Stimulated activated naive CD8-positive, alpha-beta T cell treated with anti-CD3 and anti-CD28 coated beads, Interleukin-15, Interleukin-2, amounts not matched to agents 100 U/mL and 50 U/mL, for 24 hours (primary cell): ENCODE results near the gene ZIC4.

Experiments used
- ATAC-seq: fragments of 150-1000 bp; cut with Tn5 transposase; one replicate; pipeline ENCODE4 v1.10.0; 2021
- DNase-seq: peaks from one replicate; pipeline ENCODE4 v3.0.0; 2021

ZIC4 gene

DNA sequence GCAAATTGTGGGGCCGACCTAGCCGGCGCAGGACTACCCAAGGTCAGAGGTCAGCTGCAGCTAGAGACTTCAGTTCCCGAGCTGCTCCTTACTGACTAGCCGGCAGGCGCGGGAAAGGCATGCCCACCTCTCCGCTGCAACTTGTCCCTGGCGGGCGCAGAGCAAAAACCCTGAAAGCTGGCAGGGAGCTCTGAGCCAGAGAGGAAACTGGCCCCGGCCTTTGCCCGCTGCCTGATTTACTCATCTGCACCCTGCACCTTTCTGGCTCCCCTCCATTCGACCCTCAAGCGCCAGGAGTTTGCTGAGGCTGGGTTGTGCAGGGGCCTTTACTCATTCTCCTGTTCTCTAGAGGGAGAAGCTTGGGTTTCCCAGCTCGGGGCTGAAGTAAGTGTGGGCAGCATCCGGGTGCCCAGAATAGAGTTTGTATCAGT is 1.5 kb downstream of the ZIC4 start:
- no peak for DNase-seq
- no peak for ATAC-seq

DNA sequence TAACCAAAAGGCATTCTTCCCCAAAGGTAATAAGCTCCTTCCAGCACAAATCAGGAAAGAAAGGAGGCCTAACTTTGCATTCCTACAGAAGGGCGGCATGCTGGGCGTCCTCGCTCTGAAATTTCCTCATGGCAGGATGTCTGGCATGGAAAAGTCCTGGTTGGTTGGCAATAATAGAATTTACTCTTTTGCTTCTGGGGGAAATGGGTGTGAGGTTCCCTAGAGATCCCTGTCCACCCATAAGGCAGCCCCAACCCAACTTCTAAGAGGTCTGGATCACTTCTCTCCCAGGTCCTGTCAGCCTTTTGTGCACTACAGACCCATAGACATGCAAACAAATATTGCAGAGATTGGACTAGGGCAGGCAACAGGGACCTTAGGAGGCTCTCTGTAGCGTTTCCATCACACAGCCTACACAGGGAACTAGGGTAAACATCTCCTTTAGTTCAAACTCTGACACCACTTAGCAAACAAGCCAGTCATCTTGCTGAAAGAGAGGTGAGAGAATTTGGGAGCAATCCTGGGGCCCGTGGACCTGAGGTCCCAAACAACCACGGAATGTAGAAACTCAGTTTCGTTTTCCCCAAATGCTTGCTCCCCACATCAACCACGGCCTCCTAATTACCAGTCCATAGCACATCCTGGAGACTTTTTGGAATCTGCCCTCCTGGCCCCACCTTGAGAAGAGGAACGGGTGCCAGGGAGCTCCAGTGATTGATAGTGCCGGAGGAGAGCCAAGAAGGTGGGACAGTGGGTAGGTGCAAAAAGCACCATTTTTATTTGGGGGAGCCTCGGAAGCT is 2.1 kb downstream of the ZIC4 start:
- ATAC-seq = no peak

DNA sequence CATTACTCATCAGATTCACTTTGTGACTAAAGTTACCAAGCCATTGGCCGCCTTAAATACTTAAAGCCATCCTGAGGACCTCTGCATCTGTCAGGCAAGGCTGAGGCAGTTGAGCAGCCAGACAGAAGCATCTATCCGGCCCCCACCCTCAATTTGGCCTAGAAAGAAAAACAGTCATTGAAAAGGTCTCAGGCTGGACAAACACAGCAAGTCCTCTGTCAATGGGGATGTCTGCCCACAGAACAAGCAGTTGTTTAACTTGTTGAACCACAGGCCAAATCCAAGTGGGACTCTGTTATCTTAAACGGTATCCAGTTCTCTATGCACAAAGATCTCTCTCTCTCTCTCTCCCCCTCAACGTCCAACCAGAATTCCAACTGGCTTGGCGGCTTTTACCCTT is 2.8 kb downstream of the ZIC4 start:
- no peak for ATAC-seq
- no peak for DNase-seq

More for the DNA sequence above, 2.1 kb downstream of the ZIC4 start:
- DNase-seq = no peak

DNA sequence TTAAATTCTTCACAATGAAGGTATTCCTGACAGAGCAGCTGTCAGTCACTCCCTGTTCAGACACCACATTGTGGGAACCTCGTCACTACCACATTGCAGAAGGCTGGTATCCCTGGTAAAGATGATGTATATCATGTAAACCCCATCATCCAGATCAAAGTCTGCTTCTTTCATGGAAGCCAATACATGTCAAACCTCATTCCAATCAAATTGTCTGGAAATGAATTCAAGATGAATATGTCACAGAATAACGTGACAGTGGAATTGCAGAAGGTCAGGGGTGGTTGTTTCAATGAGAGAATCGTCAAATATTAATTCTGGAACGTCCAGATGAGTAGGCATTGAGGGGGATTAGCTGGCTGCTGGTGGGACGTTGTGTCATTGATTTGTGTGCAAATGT is 4.2 kb downstream of the ZIC4 start:
- DNase-seq = no peak
- ATAC-seq = no peak

DNA sequence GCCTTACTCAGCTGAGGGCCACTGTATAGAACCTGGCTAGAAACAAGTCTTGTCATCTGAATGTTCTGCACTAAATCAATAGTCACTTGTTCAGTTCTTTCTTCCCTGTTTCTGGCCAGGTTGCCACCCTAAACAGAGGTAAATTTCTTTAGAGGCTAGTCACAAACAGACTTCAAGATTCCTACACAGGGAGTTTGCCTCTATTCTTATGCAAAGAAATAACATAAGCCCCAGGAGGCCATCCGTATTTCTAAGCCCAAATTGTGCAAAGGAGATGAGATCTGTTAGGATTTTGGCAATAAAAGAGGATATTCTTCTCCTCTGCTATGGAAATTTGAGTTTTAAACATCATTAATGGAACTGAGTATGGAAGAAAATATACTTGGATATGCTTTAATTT is 4.9 kb downstream of the ZIC4 start:
- DNase-seq (no peak), ATAC-seq (no peak)

DNA sequence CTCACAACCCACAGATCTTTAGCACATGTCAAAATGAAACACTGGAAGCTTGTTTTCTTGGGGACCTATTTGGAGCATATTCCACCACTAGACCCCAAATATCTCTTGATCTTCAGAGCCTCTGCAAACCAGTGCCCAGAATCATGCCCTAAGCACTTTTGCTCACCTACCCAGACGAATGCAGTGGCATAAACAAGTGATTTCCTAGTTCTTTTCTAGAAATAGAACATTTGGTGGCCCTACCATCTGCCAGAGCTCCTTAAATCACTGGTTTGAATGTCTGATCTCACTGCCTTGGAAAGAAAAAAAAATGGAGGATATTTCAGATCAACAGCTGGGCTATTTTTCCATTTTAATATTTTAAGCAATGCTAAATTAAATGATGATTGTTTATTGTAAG is 5.3 kb downstream of the ZIC4 start:
- ATAC-seq = no peak
- no peak for DNase-seq

DNA sequence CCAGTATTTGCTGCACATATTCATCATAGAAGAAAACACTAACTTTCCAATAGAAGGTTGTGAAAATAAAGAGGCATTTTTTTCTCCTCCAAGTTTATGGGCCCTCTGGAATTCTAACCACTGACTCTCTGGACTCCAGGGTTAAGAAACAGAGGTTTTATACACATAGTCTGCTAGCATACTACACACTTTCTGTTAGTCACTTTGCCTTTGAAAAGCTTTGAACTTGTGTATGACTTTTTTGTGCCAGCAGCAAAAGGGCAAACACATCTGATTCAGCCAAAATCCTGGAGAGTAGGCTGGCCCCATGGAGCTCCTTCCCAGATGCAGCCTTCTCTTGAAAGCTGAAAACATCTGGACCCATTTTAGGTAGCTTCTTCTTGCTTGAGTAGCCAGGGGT is 6.2 kb downstream of the ZIC4 start:
- ATAC-seq (no peak), DNase-seq (no peak)

DNA sequence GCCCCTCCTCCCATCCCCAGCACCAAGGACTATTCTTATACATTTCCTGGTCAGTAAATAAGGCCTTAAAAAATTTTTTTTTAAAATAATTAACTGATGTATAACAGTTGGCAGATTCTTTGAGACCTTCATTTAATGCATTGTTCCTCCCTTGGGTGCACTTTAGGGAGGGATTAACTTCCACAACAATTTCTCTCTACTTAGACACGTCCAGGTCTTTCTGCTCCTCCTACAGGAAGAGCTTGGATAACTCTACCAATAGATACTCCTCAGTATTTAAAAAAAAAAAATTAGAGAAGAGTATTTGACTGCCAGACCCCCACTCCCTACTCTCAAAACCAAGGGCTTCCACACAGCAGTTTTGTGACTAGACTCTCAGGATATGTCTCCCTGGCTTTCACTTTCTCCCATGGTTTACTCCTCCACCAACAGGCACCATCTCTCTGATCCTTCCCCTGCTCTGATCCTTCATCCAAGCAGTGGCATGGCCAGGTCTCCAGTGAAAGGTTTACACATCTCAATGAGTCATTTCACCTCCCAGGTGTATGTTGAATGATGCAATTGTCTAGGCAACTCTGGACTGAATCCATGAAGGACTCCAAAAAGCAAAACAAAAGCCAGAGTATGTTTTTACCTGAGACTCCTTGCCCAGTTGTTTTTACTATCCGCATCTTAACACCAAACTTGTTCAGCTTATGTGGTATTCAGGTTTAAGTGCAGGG is 7.4 kb downstream of the ZIC4 start:
- DNase-seq = no peak
- no peak for ATAC-seq

DNA sequence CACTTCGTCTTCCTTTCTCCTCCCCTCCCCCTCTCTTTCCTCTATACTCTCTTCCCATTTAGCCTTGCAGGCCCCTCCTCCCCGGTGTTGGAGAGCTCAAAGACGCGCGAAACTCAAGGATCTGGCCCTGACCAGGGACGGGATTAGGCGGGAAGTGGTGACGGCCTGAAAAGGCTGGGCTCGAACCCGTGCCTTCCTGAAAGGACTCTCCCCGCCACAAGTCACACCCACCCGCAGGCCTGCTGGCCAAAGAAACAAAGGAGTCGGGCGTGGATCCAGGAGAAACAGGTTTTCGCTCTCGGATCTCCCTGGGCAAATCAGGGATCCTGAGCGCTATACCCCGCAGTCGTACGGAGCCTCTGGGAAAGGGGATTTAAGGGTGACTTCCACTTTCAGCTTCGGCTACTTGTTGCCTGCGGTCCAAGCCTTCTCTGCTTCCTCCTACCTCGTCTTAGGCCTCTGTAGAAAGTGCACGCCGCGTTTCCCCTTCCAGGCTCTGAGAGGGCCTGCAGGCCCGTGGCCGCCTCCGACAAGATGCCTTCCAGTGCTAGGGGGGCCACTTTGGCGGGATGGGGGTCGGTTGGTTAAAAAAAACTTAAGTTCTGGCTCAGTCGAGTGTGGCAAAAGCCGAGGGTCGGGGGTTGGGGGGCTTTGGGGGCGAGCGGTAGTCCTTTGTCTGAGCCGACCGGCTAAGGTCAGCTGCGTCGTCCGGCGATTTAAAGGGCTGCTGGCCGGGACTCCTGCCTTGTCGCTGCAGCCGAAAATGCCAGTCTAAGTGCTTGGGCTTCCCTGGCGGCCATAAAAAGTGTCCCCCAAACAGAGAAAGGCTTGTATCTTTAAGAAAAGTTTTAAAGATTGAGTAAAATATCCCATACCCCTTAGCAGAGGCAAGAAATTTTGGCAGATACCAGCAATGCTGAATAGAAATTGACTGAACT is 8.2 kb downstream of the ZIC4 start:
- ATAC-seq = no peak
- no peak for DNase-seq

DNA sequence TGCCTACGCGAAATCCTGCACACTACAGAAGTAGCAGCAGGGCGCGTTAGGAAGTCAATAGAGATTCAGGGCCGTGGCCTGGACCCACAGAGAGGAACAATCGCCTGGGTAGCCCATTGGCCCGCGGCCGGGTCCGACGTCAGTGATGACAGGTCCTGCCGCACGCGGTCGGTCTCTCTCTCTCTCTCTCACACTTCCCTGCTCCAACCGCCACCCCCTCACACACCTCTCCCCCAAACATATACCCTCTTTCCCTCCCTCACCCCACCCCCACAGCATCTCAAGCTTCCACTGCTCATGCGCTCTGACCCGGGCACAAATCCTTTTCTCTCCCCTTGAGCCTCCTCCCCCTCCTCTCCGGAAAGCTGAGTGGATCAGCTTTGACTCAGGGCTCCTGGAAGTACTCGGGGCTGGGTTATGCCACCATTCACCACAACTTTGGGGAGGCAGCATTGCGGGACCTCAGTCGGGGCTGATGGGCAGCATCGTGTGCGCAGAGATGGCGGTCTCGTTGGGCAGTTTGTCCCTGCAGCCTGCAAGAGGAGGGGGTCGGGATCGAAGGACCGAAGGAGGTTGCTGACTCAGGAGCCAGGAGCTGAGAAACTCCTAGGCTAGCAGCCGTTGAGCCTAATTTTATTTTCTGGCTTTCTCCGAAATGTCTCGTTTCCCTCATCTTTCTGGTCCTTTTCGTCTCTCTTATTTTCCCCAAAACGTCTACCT is 9.0 kb downstream of the ZIC4 start:
- ATAC-seq (no peak), DNase-seq (no peak)

DNA sequence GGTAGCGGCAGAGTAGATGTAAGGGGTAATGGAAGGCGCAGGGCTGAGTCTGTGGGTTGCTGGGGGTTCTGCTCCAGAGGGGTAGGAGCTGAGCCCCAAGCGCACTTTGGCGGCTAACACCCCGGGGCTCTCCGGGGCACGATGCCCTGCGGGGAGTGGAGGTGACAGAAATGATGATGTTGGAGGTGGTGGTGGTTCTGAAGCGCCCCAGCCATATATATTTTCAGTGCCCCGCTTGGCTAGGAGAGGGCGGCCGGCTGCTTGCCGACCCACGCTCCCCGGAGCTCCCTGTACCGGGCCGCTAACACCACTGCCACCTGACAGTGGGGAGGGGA is 9.7 kb downstream of the ZIC4 start:
- ATAC-seq = no peak

DNA sequence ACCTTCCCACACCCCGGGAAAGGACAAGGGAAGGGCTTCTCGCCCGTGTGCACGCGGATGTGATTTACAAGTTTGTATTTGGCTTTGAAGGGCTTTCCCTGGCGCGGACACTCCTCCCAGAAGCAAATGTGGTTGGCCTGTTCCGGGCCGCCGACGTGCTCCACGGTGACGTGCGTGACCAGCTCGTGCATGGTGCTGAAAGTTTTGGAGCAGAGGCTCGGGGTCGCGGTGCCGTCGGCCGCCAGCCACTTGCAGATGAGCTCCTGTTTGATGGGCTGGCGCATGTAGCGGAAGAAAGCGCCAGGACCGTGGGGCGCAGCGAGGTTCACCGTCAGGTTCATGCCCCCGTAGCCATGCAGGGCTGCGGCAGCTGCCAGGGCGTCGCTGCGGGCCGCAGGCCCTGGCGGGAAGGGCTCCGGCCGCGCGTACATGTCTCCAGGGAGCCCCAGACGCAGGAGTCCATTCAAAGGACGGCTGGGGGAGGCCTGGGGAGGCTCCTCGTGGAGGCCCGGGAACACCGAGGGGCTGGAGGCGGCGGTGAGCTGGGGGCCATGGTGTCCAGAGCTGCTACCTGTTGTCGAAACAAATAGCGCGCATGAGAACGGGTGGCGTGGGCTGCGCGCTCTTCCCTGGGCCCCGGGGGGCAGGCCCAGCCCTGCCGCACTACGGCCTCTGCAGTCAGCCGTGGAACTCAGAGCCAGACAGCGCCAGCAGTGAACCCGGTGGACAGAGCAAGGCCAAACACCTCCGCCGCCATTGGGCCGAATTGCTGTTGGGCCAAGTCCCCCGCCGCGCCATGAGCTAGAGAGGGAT is 10.2 kb downstream of the ZIC4 start:
- DNase-seq = no peak
- ATAC-seq = no peak

More for the DNA sequence above, 9.7 kb downstream of the ZIC4 start:
- no peak for DNase-seq

DNA sequence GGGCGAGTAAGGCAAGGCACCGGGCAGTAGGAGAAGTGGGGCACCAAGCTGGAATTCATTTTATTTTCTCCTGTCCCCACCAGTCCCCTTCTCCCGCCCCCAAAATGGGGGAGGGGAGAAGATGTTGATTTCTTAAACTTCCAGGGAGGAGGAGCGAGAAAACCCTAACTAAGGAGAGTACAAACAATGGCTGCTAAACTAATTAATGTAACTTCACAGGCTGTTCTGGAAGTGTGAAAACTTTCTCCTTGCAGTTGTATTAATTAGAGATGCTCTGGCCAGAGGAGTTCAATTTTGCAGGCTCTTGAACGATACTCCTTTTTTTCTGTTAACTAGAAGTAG is 11.5 kb downstream of the ZIC4 start:
- DNase-seq = no peak
- no peak for ATAC-seq

DNA sequence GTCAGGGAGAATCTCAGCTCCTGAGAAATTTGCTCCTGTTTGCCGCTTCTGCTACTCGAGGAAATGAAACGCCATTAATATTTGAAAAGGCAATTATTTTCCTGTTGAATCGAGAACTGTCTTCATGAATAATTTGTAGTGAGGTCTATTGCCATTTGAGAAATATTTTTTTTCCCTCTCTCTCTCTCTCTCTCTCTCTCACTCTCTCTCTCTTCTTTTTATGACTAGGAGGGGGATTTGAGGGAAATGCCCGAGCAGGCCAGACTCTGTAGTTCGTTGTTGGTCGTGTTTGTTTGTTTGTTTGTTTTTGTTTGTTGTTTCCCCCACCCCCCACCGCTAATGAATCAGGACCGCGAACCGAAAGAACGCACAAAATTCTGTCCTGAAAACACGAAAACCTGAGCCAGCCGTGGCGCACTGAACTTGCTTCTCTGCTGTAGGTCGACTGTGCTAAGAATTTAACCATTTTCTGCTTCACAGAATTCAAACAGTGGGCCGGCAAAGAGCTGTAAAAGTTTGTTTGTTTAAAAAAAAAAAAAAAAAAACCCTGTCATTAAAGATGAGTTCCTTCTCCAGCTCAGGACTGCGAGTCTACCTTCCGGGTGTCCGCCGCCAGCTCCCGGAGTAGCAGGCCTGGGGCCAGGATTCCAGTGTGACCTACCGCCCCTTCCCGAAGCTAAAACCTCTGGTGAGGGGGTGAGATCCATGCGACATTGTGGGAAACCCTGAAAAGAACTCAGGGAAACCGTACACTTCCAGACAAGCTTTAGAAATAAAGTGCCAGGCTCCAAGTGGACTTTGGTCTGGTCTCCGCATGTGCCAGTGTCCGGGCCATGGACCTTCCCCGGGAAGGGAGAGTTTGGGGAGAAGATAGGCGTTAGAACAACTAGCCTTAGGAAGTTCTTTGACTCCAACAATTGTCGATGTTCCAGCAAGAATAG is 12.1 kb downstream of the ZIC4 start:
- ATAC-seq = no peak
- no peak for DNase-seq

DNA sequence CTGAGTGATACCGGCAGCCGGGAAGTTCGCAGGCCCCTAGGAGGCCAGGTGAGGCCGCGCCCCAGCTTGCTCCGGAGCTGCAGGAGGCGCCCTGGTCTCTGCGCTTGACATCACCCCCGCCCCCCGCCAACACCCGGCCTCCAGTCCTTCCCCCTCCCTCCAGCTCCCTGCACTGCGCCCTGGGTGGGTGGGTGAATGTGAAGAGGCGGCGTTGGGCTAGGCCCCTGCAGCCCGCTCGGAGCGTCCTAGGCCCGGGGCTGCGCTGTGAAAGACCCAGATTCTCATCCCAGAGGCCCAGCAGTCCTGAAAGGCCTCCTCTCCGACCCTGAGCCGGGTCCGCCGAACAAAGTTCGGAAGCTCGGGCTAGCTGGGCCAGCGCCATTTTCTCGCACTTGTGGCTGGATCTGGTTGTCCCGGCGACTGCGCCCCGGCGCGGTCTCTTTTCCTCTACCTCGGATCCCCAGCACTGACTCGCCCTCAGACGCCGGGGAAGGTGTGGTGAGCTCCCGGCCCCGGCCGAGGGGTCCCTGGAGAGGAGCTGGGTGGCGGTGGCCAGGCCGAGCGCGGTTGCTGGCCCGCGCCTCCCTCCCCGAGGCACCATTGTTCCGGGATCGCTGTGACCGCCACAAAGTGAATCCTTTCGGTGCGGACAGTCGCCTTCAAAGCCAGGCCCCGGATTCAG is 12.9 kb downstream of the ZIC4 start:
- DNase-seq (no peak), ATAC-seq (no peak)

DNA sequence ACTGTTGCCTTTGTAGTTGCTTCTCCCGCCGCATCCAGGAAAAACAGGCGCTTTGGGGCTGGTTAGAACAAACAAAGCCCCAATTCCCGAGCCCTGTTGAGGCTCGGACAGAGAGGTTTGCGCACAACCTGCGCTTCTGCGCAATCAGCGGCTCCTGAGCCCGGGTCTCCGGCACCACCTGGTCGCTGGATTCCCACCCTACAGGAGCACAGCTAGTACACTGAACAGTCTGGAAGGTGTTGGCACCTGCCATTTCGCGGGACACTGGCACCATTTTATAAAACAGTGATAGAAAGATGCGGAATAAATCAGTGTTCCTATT is 13.8 kb downstream of the ZIC4 start:
- ATAC-seq (no peak), DNase-seq (no peak)

DNA sequence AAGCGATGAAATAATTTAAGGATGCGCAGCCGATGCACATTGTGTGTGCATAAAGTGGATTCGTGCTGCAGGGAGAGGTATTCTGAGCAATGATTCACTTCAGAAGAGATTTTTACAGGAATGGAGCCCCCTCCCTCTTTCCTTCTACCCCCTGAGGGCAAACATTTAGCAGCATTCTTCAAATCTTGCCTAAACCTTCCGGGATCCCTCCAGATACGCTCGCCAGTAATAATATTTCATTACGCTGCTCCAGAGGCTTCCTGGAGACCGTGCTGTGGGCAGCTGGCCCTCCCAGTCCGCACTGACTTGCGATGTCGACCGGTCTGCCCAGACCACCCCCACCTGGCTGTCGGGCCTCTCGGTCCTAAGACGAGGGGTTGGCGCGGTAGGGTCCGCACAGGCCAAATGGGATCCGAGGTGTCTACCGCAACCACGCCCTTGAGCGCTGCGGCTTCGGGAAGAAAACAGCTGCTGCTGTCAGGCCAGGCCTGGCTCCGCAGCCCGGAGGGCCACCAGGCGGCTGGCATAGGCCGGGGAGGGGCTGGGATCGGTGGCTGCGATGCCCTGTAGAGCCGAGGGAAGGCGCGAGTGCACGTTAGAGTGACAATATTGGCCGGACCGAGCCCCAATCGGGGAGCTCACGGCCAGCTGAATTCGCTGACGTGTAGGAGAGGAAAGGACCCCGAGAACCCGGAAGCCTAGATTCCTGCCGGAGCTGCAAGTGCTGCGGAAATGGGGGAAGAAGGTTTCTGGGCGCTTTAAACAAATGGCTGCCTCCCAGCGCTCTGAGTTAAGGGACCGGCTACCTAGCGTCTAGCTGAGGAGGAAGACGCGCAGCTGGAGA is 14.3 kb downstream of the ZIC4 start:
- ATAC-seq (no peak), DNase-seq (no peak)

DNA sequence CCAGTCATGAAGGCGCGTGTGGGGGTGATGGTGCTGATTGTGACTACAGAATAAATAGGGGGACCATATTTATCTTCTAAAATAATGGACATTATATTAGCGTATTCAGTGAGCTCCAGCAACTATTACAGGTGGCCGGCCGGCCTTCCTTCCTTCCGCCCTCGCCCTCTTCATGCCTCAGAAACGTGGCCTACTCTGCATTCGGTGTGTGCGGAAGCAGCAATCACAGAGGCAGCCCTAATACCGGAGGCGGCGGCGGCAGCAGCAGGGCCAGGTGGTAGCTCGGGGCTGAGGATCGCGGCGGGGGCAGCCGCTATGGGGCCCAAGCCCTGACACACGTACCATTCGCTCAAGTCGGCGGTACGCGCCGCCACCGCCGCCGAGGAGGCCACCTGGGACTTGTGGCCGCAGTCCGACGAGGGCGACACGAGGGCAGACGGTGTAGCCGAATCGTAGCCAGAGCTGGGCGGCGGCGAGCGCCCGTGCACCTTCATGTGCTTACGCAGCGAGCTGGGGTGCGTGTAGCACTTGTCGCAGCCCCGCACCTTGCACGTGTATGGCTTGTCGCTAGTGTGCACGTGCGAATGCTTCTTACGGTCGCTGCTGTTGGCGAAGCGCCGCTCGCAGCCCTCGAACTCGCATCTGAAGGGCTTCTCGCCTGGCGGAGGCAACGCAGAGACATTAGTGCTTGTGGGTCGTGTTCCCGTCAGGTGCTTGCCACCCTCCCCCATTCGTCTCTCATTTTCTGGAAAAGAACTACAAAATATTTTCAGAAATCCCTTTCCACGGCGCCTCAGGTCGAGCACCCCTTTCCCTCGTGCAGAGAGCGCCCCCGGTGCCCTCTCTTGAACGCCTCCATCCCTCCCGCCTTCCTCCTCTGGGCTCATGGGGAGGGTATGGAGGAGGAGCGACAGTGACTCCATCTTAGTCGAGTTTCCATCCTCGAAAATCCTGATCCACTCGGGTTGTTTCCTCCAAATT is 15.5 kb downstream of the ZIC4 start:
- DNase-seq = no peak
- no peak for ATAC-seq
